OCI-LY3 (cell line): ENCODE measurements around the gene DHX29.
"Not testable (repeated sequence)": the region's sequence is repeated elsewhere in the genome, so short reads cannot be mapped to it uniquely, and the experiment has no call there.

Experiments
- H2AFZ ChIP-seq: fragments of 200-600, 300-600 bp; shearing (Covaris generic); 2 replicates; pipeline ENCODE4 v1.6.0; 2014; ENCODE audit warnings: antibody characterized with exemption, low read depth, low read length
- H3K27ac ChIP-seq: fragments of 200-600, 300-600 bp; sonication (generic); 2 replicates; pipeline ENCODE4 v1.5.1; 2014; ENCODE audit warnings: mild to moderate bottlenecking, low read length, moderate library complexity, mixed read lengths
- H3K27me3 ChIP-seq: fragments of 200-600, 300-600 bp; sonication (generic); 2 replicates; pipeline ENCODE4 v1.6.1; 2014; ENCODE audit warnings: low read depth, low read length, mixed read lengths
- H3K36me3 ChIP-seq: fragments of 200-600, 300-600 bp; sonication (generic); replicated peaks from 2 replicates; pipeline ENCODE3; 2014; ENCODE audit warnings: low read depth, low read length, mixed read lengths
- H3K4me1 ChIP-seq: fragments of 300-600, 200-600 bp; sonication (generic); 2 replicates; pipeline ENCODE4 v1.6.1; 2014; ENCODE audit warnings: low read length, mixed read lengths
- H3K4me2 ChIP-seq: fragments of 200-600, 300-600 bp; sonication (generic); 2 replicates; pipeline ENCODE4 v1.6.1; 2014; ENCODE audit warnings: low read length, mixed read lengths
- H3K4me3 ChIP-seq: fragments of 300-600, 200-600 bp; sonication (generic); 2 replicates; pipeline ENCODE4 v1.5.1; 2014; ENCODE audit warnings: antibody characterized with exemption, mild to moderate bottlenecking, low read length, moderate library complexity
- H3K79me2 ChIP-seq: fragments of 300-600, 200-600 bp; shearing (Covaris generic); 2 replicates; pipeline ENCODE4 v1.6.1; 2014; ENCODE audit warnings: mild to moderate bottlenecking, low read length, mixed read lengths
- H3K9ac ChIP-seq: fragments of 300-600, 200-600 bp; shearing (Covaris generic); 2 replicates; pipeline ENCODE4 v1.6.0; 2014; ENCODE audit warnings: mild to moderate bottlenecking, low read length, moderate library complexity
- H3K9me3 ChIP-seq: fragments of 200-600, 300-600 bp; shearing (Covaris generic); 2 replicates; pipeline ENCODE4 v1.6.1; 2014; ENCODE audit warnings: low read length, mixed read lengths; ENCODE audit not compliant: insufficient read depth
- H4K20me1 ChIP-seq: fragments of 200-600, 300-600 bp; sonication (generic); 2 replicates; pipeline ENCODE4 v1.6.1; 2016; ENCODE audit warnings: low read length, mixed read lengths; ENCODE audit not compliant: insufficient read depth
- CTCF ChIP-seq: fragments of 200-600, 300-600 bp; sonication (generic); IDR thresholded peaks from 2 replicates; pipeline ENCODE4 v1.5.1; 2014; ENCODE audit warnings: antibody characterized with exemption, low read length, low read depth
- EZH2phosphoT487 ChIP-seq: fragments of 200-600 bp; shearing (Covaris generic); IDR thresholded peaks from 2 replicates; pipeline ENCODE4 v1.6.1; 2018; ENCODE audit warnings: antibody characterized with exemption, mixed run types, low read depth

The DHX29 gene

GRCh38 chr5:55324815-55325418 lies 17.4 kb upstream of the DHX29 start:
- Histone ChIP-seq H4K20me1 (peaks cover under 1% of the 10 kb centered on the region; the same call in 1 of the 2 replicates), H3K4me2 (no peak overlapping the region), H3K36me3 (peaks cover 15% of the 10 kb centered on the region), H3K9ac (no peak overlapping the region), H3K27me3 (no peaks in the 10 kb centered on the region), H3K4me1 (no peaks in the 10 kb centered on the region), H3K4me3 (no peak overlapping the region), H3K9me3 (no peaks in the 10 kb centered on the region), H3K79me2 (peaks cover 49% of the 10 kb centered on the region), H3K27ac (no peak overlapping the region), H2AFZ (no peak overlapping the region)
- TF ChIP-seq CTCF = peak; percentile 55
- TF ChIP-seq EZH2phosphoT487 = no peak

GRCh38 chr5:55324006-55324405 lies 16.5 kb upstream of the DHX29 start:
- Histone ChIP-seq H3K27ac (no peak overlapping the region), H3K9me3 (no peaks in the 10 kb centered on the region), H3K4me3 (no peak overlapping the region), H3K4me1 (no peaks in the 10 kb centered on the region), H2AFZ (no peak overlapping the region), H3K79me2 (peaks cover 56% of the 10 kb centered on the region), H4K20me1 (peaks cover 3% of the 10 kb centered on the region; the same call in 1 of the 2 replicates), H3K9ac (no peak overlapping the region), H3K4me2 (no peak overlapping the region), H3K27me3 (no peaks in the 10 kb centered on the region), H3K36me3 (peaks cover 14% of the 10 kb centered on the region)
- no peak for TF ChIP-seq EZH2phosphoT487
- no peak for TF ChIP-seq CTCF

- H3K4me2 ChIP-seq = no peak overlapping the region
- TF ChIP-seq CTCF (no peak), EZH2phosphoT487 (no peak)
- H4K20me1 ChIP-seq = peaks cover 9% of the 10 kb centered on the region; the same call in 1 of the 2 replicates
- H3K9ac ChIP-seq = no peak overlapping the region
- no peaks in the 10 kb centered on the region for H3K4me1 ChIP-seq
- H3K27me3 ChIP-seq = no peaks in the 10 kb centered on the region
- peaks cover 6% of the 10 kb centered on the region for H3K36me3 ChIP-seq
- no peak overlapping the region for H3K27ac ChIP-seq
- no peak overlapping the region for H2AFZ ChIP-seq
- H3K4me3 ChIP-seq = no peak overlapping the region
- H3K9me3 ChIP-seq = no peaks in the 10 kb centered on the region
- H3K79me2 ChIP-seq = peaks cover 84% of the 10 kb centered on the region
Measured at GRCh38 chr5:55320571-55320970, 13.1 kb upstream of the DHX29 start.

- no peak overlapping the region for H2AFZ ChIP-seq
- TF ChIP-seq EZH2phosphoT487 (no peak), CTCF (no peak)
- H3K4me2 ChIP-seq = no peak overlapping the region
- peaks cover 3% of the 10 kb centered on the region for H3K36me3 ChIP-seq
- no peaks in the 10 kb centered on the region for H3K4me1 ChIP-seq
- H3K79me2 ChIP-seq = peaks cover 92% of the 10 kb centered on the region
- H3K4me3 ChIP-seq = no peak overlapping the region
- no peaks in the 10 kb centered on the region for H3K27me3 ChIP-seq
- H3K9ac ChIP-seq = no peak overlapping the region
- no peak overlapping the region for H3K27ac ChIP-seq
- H4K20me1 ChIP-seq = peaks cover 14% of the 10 kb centered on the region; the same call in 1 of the 2 replicates
- no peaks in the 10 kb centered on the region for H3K9me3 ChIP-seq
Measured at GRCh38 chr5:55319491-55319890, 12.0 kb upstream of the DHX29 start.

- H3K9me3 ChIP-seq, H3K4me2 ChIP-seq, H3K4me3 ChIP-seq, H3K9ac ChIP-seq, H3K4me1 ChIP-seq, H3K27me3 ChIP-seq, H3K27ac ChIP-seq, H2AFZ ChIP-seq, H3K36me3 ChIP-seq: not testable (repeated sequence)
- H4K20me1 ChIP-seq = peaks cover 25% of the 10 kb centered on the region
- H3K79me2 ChIP-seq = peaks cover 96% of the 10 kb centered on the region
Measured at GRCh38 chr5:55318237-55318636, 10.7 kb upstream of the DHX29 start.
